CD4-positive, CD25-positive, alpha-beta regulatory T cell (primary cell): ENCODE results near the gene LTK. TPM values are rescaled to one million over a fixed set of nuclear protein-coding genes. Genes with fewer than 3 reads are reported as not detected.
A peak's percentile ranks its signal among the peaks of the same experiment; 100 is the strongest.

ENCODE experiments used
- ATAC-seq, 2 donors: fragments of 150-1000 bp; cut with Tn5 transposase; one replicate each; pipeline ENCODE4 v1.10.0; 2021; ENCODE audit warnings: low read depth in 2 of 2, moderate number of reproducible peaks in 2 of 2, moderate library complexity in 1 of 2
- DNase-seq, 3 donors: peaks; one replicate each; pipeline versions ENCODE4 v3.0.0 to v3.0.0-alpha.2; 2012 to 2022; ENCODE audit warnings: mixed read lengths in 1 of 3
- H3K27ac ChIP-seq: one replicate; pipeline ENCODE4 v1.7.0; 2013; ENCODE audit warnings: mild to moderate bottlenecking, low read length; ENCODE audit not compliant: insufficient read depth, poor library complexity, severe bottlenecking
- H3K27me3 ChIP-seq: one replicate; pipeline ENCODE4 v1.7.0; 2013; ENCODE audit warnings: low read length; ENCODE audit not compliant: control insufficient read depth, insufficient read depth
- H3K36me3 ChIP-seq: one replicate; pipeline ENCODE4 v1.7.0; 2013; ENCODE audit warnings: mild to moderate bottlenecking, low read length, moderate library complexity; ENCODE audit not compliant: control insufficient read depth, insufficient read depth
- H3K4me1 ChIP-seq: 2 replicates; pipeline ENCODE4 v1.7.0; 2013; ENCODE audit warnings: mild to moderate bottlenecking, low read length; ENCODE audit not compliant: insufficient read depth, control insufficient read depth, poor library complexity, severe bottlenecking
- H3K4me3 ChIP-seq: one replicate; pipeline ENCODE4 v1.7.0; 2013; ENCODE audit warnings: low read depth, mild to moderate bottlenecking, low read length, moderate library complexity
- H3K9me3 ChIP-seq, 2 experiments: 1 replicate in 1 of 2; 2 replicates in 1 of 2; pipeline ENCODE4 v1.7.0; 2013; ENCODE audit warnings: low read length in 2 of 2, mild to moderate bottlenecking in 1 of 2, moderate library complexity in 1 of 2; ENCODE audit not compliant: control insufficient read depth in 2 of 2
- H3K27ac Mint-ChIP-seq, 3 donors: one replicate each; pipeline ENCODE4 v1.8.0; 2020 to 2022; ENCODE audit warnings: mild to moderate bottlenecking in 3 of 3, mixed read lengths in 3 of 3, moderate library complexity in 2 of 3
- H3K27me3 Mint-ChIP-seq: one replicate; pipeline ENCODE4 v1.8.0; 2022; ENCODE audit warnings: mild to moderate bottlenecking, mixed read lengths
- H3K36me3 Mint-ChIP-seq: one replicate; pipeline ENCODE4 v1.8.0; 2020; ENCODE audit warnings: mixed read lengths
- H3K4me1 Mint-ChIP-seq, 4 donors: one replicate each; pipeline ENCODE4 v1.8.0; 2020 to 2022; ENCODE audit warnings: mixed read lengths in 4 of 4, mild to moderate bottlenecking in 1 of 4
- H3K4me3 Mint-ChIP-seq, 4 donors: one replicate each; pipeline ENCODE4 v1.8.0; 2020 to 2022; ENCODE audit warnings: mild to moderate bottlenecking in 4 of 4, mixed read lengths in 4 of 4, moderate library complexity in 3 of 4
- H3K9me3 Mint-ChIP-seq, 7 donors: one replicate each; pipeline ENCODE4 v1.8.0; 2020 to 2022; ENCODE audit warnings: mixed read lengths in 7 of 7, mild to moderate bottlenecking in 3 of 7, moderate library complexity in 2 of 7
- polyA plus RNA-seq, 4 donors: library from polyadenylated mRNA; unstranded; fragments of 300-500 nt; fragmentation: Illumina TruSeq; gene quantifications; one replicate each; pipeline ENCODE4 v1.2.3, GENCODE V29; 2021
- total RNA-seq: library from RNA; stranded (reverse); gene quantifications from one replicate; pipeline ENCODE4 v1.2.3, GENCODE V29; 2022

LTK gene
- total and polyA plus RNA-seq, 5 donors from 2014 or later, result 0.17 to 2.0 (median 0.40) TPM

DNA sequence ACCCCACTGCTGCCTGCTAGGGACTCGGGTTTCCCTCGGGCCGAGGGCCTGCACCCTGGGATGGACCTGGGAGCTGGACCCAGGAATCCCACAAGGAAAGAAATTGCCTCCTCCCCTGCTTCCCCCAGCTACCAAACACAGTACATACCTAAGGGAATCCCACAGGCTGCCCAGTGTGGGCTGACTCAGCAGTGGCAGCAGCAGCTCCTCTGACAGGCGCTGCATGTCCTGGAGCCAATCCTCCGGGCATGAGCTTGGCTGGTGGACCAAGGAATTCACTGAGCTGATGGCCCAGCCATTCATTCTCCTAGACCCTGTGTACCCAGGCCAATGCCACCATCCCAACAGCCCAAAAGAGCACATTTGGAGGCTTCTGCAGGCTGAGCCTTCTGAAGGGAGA is 9.5 kb upstream of the LTK start:
- peaks cover 0 to 3% (median 0%) of the 10 kb centered on the region in 4 donors for H3K4me1 Mint-ChIP-seq
- Histone ChIP-seq H3K27me3 (no peaks in the 10 kb centered on the region), H3K36me3 (peaks cover 24% of the 10 kb centered on the region), H3K9me3 (no peaks in the 10 kb centered on the region), H3K4me1 (no peaks in the 10 kb centered on the region), H3K27ac (no peak overlapping the region), H3K4me3 (no peak overlapping the region)
- ATAC-seq (no peak), DNase-seq (no peak)
- no peaks in the 10 kb centered on the region for H3K27me3 Mint-ChIP-seq
- no peak overlapping the region for H3K4me3 Mint-ChIP-seq
- H3K36me3 Mint-ChIP-seq, result peaks cover 31% of the 10 kb centered on the region
- H3K27ac Mint-ChIP-seq, result no peak overlapping the region
- no peaks in the 10 kb centered on the region for H3K9me3 Mint-ChIP-seq

GRCh38 chr15:41521614-41522013 is 8.0 kb upstream of the LTK start:
- ATAC-seq (no peak), DNase-seq (no peak)
- Mint-ChIP-seq H3K36me3 (peaks cover 34% of the 10 kb centered on the region), H3K4me3 (no peak overlapping the region), H3K27ac (peak overlapping the region in 2 of 3 donors; percentile 54 to 88), H3K9me3 (no peaks in the 10 kb centered on the region), H3K4me1 (peaks cover 0 to 5% (median 0%) of the 10 kb centered on the region in 4 donors), H3K27me3 (no peaks in the 10 kb centered on the region)
- Histone ChIP-seq H3K27ac (no peak overlapping the region), H3K4me1 (no peaks in the 10 kb centered on the region), H3K36me3 (peaks cover 10% of the 10 kb centered on the region), H3K27me3 (no peaks in the 10 kb centered on the region), H3K4me3 (no peak overlapping the region), H3K9me3 (no peaks in the 10 kb centered on the region)

- H3K27me3 Mint-ChIP-seq, result no peaks in the 10 kb centered on the region
- peak overlapping the region in 1 of 3 donors; percentile 26 for H3K27ac Mint-ChIP-seq
- no peak for ATAC-seq
- H3K4me1 ChIP-seq, result no peaks in the 10 kb centered on the region
- no peaks in the 10 kb centered on the region for H3K9me3 Mint-ChIP-seq
- DNase-seq, result no peak
- H3K4me3 Mint-ChIP-seq, result no peak overlapping the region
- H3K9me3 ChIP-seq, result no peaks in the 10 kb centered on the region
- peaks cover 32% of the 10 kb centered on the region for H3K36me3 Mint-ChIP-seq
- no peaks in the 10 kb centered on the region for H3K27me3 ChIP-seq
- H3K36me3 ChIP-seq, result peaks cover 4% of the 10 kb centered on the region
- no peak overlapping the region for H3K27ac ChIP-seq
- peaks cover 0 to 5% (median 0%) of the 10 kb centered on the region in 4 donors for H3K4me1 Mint-ChIP-seq
- H3K4me3 ChIP-seq, result no peak overlapping the region
Observed at GRCh38 chr15:41520636-41521035, 7.0 kb upstream of the LTK start.

- H3K4me1 ChIP-seq, result peaks cover 13% of the 10 kb centered on the region
- peaks cover 11% of the 10 kb centered on the region for H3K27me3 Mint-ChIP-seq
- no peaks in the 10 kb centered on the region for H3K27me3 ChIP-seq
- H3K27ac ChIP-seq, result no peak overlapping the region
- peaks cover 0 to 21% (median 7%) of the 10 kb centered on the region in 4 donors for H3K4me1 Mint-ChIP-seq
- peaks cover 32% of the 10 kb centered on the region for H3K36me3 Mint-ChIP-seq
- no peak overlapping the region for H3K4me3 Mint-ChIP-seq
- H3K4me3 ChIP-seq, result no peak overlapping the region
- ATAC-seq, result no peak
- H3K27ac Mint-ChIP-seq, result no peak overlapping the region
- H3K36me3 ChIP-seq, result no peaks in the 10 kb centered on the region
- no peaks in the 10 kb centered on the region for H3K9me3 Mint-ChIP-seq
- no peak for DNase-seq
- no peaks in the 10 kb centered on the region for H3K9me3 ChIP-seq
Observed at GRCh38 chr15:41517895-41518449, 4.3 kb upstream of the LTK start.

DNA sequence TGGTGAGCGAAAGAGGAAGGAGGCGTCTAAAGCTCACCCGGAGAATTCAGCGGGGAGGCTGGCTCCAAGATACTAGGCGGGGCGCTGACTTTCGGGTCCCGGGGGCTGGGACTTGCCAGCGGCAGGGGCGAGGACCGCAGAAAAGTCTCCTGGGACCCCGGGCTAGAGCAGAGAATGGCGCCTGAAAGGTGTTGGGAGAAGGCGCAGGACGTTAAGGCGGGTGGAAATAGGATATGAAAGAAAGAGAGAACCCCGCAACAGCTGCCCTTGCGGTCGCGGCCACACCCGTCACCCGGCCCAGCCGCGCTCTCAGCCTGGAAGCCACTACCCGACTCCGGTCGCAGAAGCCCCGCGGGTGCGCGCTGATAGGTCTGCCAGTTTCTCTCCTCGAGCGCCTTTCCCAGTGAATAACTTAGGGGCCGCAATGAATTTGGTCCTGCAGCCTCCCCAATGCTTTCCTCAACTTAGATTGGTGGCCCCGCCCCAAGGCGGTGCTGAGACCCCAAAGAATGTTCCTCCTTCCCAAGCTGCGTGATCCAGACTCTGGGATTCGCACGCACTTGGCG is 604 bp downstream of the LTK start:
- peak overlapping the region in 1 of 3 donors; percentile 63 for H3K27ac Mint-ChIP-seq
- DNase-seq (peak; percentile 19 to 54 (median 21)), ATAC-seq (peak; percentile 35 to 37)
- H3K4me1 Mint-ChIP-seq, result peaks cover 0 to 33% (median 10%) of the 10 kb centered on the region in 4 donors
- Histone ChIP-seq H3K4me1 (peaks cover 31% of the 10 kb centered on the region), H3K36me3 (no peaks in the 10 kb centered on the region), H3K27ac (no peak overlapping the region), H3K9me3 (no peaks in the 10 kb centered on the region), H3K4me3 (peak overlapping the region; percentile 26), H3K27me3 (peaks cover 5% of the 10 kb centered on the region)
- peak overlapping the region; percentile 71 to 94 (median 78) for H3K4me3 Mint-ChIP-seq
- no peaks in the 10 kb centered on the region for H3K9me3 Mint-ChIP-seq
- H3K36me3 Mint-ChIP-seq, result peaks cover 16% of the 10 kb centered on the region
- H3K27me3 Mint-ChIP-seq, result peaks cover 37% of the 10 kb centered on the region

DNA sequence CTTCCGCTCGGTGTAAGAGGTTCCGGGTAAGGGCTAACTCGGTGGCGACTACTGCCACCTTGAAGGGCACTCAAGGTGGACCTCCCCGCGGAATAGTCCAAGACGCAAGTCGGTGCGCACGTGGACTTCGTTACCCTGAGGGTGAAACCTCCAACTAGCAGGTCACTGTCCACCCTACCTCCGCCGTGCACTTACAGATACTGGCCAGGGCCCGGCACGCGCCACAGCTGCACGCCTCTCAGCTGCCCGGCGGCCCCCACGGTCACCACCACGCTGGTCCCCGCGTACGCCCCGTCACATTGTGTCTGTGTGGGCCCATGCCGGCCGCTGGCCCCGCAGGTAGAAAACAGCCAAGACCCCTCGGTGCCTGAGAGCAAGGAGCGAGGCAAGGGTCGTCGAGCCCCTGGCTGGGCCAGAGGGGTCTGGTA is 1.1 kb downstream of the LTK start:
- Histone ChIP-seq H3K27me3 (peaks cover 5% of the 10 kb centered on the region), H3K27ac (no peak overlapping the region), H3K36me3 (no peaks in the 10 kb centered on the region), H3K9me3 (no peaks in the 10 kb centered on the region), H3K4me1 (peaks cover 31% of the 10 kb centered on the region), H3K4me3 (peak overlapping the region; percentile 41)
- H3K27me3 Mint-ChIP-seq, result peaks cover 39% of the 10 kb centered on the region
- peak overlapping the region; percentile 71 to 94 (median 78) for H3K4me3 Mint-ChIP-seq
- H3K4me1 Mint-ChIP-seq, result peaks cover 0 to 33% (median 10%) of the 10 kb centered on the region in 4 donors
- peak overlapping the region in 1 of 3 donors; percentile 38 for H3K27ac Mint-ChIP-seq
- ATAC-seq (no peak), DNase-seq (no peak)
- peaks cover 13% of the 10 kb centered on the region for H3K36me3 Mint-ChIP-seq
- no peaks in the 10 kb centered on the region for H3K9me3 Mint-ChIP-seq

- peak overlapping the region; percentile 41 for H3K4me3 ChIP-seq
- Mint-ChIP-seq H3K4me1 (peaks cover 0 to 33% (median 10%) of the 10 kb centered on the region in 4 donors), H3K27ac (peak overlapping the region in 2 of 3 donors; percentile 38 to 66), H3K4me3 (peak overlapping the region; percentile 71 to 94 (median 78)), H3K36me3 (peaks cover 8% of the 10 kb centered on the region), H3K9me3 (no peaks in the 10 kb centered on the region), H3K27me3 (peaks cover 39% of the 10 kb centered on the region)
- no peaks in the 10 kb centered on the region for H3K9me3 ChIP-seq
- H3K36me3 ChIP-seq, result no peaks in the 10 kb centered on the region
- H3K27me3 ChIP-seq, result peaks cover 5% of the 10 kb centered on the region
- H3K27ac ChIP-seq, result no peak overlapping the region
- peak in 1 of 2 donors; percentile 22 for ATAC-seq
- H3K4me1 ChIP-seq, result peaks cover 31% of the 10 kb centered on the region
- DNase-seq, result peak in 1 of 3 donors; percentile 24
Observed at GRCh38 chr15:41511899-41512369, 1.7 kb downstream of the LTK start.
